H1 (cell line): ENCODE results near the gene LRBA. TPM values are rescaled to one million over a fixed set of nuclear protein-coding genes. Genes with fewer than 3 reads are reported as not detected.

Experiments
- CTCF ChIA-PET: fragments of 300-600 bp; sonication (Branson Sonifier 250); formaldehyde crosslinking; loops from one replicate; lab custom pipeline; 2021; ENCODE audit not compliant: partially characterized antibody; lab: Charles Lee
- POLR2A ChIA-PET: fragments of 300-600 bp; sonication (Branson Sonifier 250); formaldehyde crosslinking; loops from one replicate; lab custom pipeline; 2021; ENCODE audit warnings: inconsistent platforms; ENCODE audit not compliant: partially characterized antibody; lab: Charles Lee
- DNase-seq, 2 experiments: peaks; one replicate each; pipeline versions ENCODE4 v3.0.0 to v3.0.0-alpha.2; 2010 to 2022; ENCODE audit warnings: low spot score in 2 of 2, low read depth in 1 of 2, mixed read lengths in 1 of 2
- FAIRE-seq: peaks from 2 replicates; lab custom pipeline; 2011; peaks lifted over from hg19 to GRCh38; lab: Jason Lieb, UNC
- H2AFZ ChIP-seq: 2 replicates; pipeline ENCODE4 v1.8.1; 2012; ENCODE audit warnings: low read length, inconsistent platforms
- H2AK5ac ChIP-seq: 2 replicates; pipeline ENCODE4 v1.6.1; 2013; ENCODE audit warnings: low read depth, low read length
- H2BK120ac ChIP-seq: replicated peaks from 2 replicates; pipeline ENCODE3; 2013; ENCODE audit warnings: low read depth, low read length, inconsistent platforms
- H2BK12ac ChIP-seq: 2 replicates; pipeline ENCODE4 v1.6.1; 2013; ENCODE audit warnings: low read depth, low read length
- H2BK15ac ChIP-seq: 2 replicates; pipeline ENCODE4 v1.6.1; 2013; ENCODE audit warnings: low read length
- H2BK20ac ChIP-seq: 2 replicates; pipeline ENCODE4 v1.6.1; 2013; ENCODE audit warnings: low read length
- H2BK5ac ChIP-seq: 2 replicates; pipeline ENCODE4 v1.6.1; 2013; ENCODE audit warnings: low read depth, low read length
- H3K14ac ChIP-seq: 2 replicates; pipeline ENCODE4 v1.6.1; 2013; ENCODE audit warnings: inconsistent platforms; ENCODE audit not compliant: insufficient read length
- H3K18ac ChIP-seq: 2 replicates; pipeline ENCODE4 v1.6.1; 2013; ENCODE audit warnings: low read length; ENCODE audit errors: extremely low read depth
- H3K23ac ChIP-seq: 2 replicates; pipeline ENCODE4 v1.6.1; 2013; ENCODE audit warnings: inconsistent platforms; ENCODE audit not compliant: insufficient read length
- H3K23me2 ChIP-seq: 2 replicates; pipeline ENCODE4 v1.6.1; 2013; ENCODE audit warnings: low read depth, low read length
- H3K27ac ChIP-seq: 2 replicates; pipeline ENCODE4 v1.6.1; 2011; ENCODE audit warnings: low read depth, low read length, inconsistent platforms
- H3K27me3 ChIP-seq, 4 experiments: replicated peaks in 1 of 4; 1 replicate in 1 of 4; 2 replicates in 3 of 4; pipeline versions ENCODE4 v1.6.1 to v1.8.1; 2011 to 2013; ENCODE audit warnings: low read length in 3 of 4, mild to moderate bottlenecking in 3 of 4, inconsistent platforms in 2 of 4, mixed read lengths in 2 of 4, moderate library complexity in 1 of 4; ENCODE audit not compliant: control insufficient read depth in 3 of 4, insufficient read depth in 3 of 4; ENCODE audit errors: extremely low read depth in 1 of 4
- H3K36me3 ChIP-seq, 4 experiments: 2 replicates each; pipeline versions ENCODE4 v1.6.1 to v1.8.1; 2011 to 2013; ENCODE audit warnings: mild to moderate bottlenecking in 4 of 4, low read length in 3 of 4, moderate library complexity in 2 of 4, control low read depth in 1 of 4, inconsistent platforms in 1 of 4; ENCODE audit not compliant: insufficient read depth in 4 of 4, control insufficient read depth in 2 of 4
- H3K4ac ChIP-seq: replicated peaks from 2 replicates; pipeline ENCODE3; 2013; ENCODE audit warnings: low read length, low read depth, mixed read lengths, inconsistent platforms; ENCODE audit not compliant: insufficient read length
- H3K4me1 ChIP-seq, 4 experiments: replicated peaks in 1 of 4; 1 replicate in 1 of 4; 2 replicates in 3 of 4; pipeline versions ENCODE4 v1.6.1 to v1.8.1; 2011 to 2013; ENCODE audit warnings: low read length in 3 of 4, inconsistent platforms in 2 of 4, mixed read lengths in 1 of 4; ENCODE audit not compliant: insufficient read depth in 4 of 4, control insufficient read depth in 3 of 4
- H3K4me2 ChIP-seq, 2 experiments: 2 replicates each; pipeline versions ENCODE4 v1.6.1 to v1.8.1; 2011 to 2013; ENCODE audit warnings: low read depth in 2 of 2, low read length in 2 of 2, control low read depth in 1 of 2, inconsistent platforms in 1 of 2, mild to moderate bottlenecking in 1 of 2; ENCODE audit not compliant: insufficient read depth in 1 of 2
- H3K4me3 ChIP-seq, 4 experiments: fragments of 200-600, 300-600 bp in 1 of 4; sonication (generic), shearing (Covaris generic), sonication (Bioruptor Twin) in 1 of 4; 2 replicates each; pipeline versions ENCODE4 v1.5.1 to v1.8.1; 2011 to 2016; ENCODE audit warnings: low read length in 4 of 4, low read depth in 3 of 4, control low read depth in 2 of 4, inconsistent platforms in 2 of 4, mild to moderate bottlenecking in 2 of 4, mixed read lengths in 1 of 4, moderate library complexity in 1 of 4; ENCODE audit not compliant: insufficient read depth in 2 of 4; ENCODE audit errors: extremely low read depth in 1 of 4
- H3K56ac ChIP-seq: replicated peaks from 2 replicates; pipeline ENCODE3; 2013; ENCODE audit warnings: low read depth, mild to moderate bottlenecking, mixed read lengths, low read length, inconsistent platforms; ENCODE audit not compliant: insufficient read length
- H3K79me1 ChIP-seq: 2 replicates; pipeline ENCODE4 v1.6.1; 2013; ENCODE audit warnings: low read depth, low read length, control low read depth
- H3K79me2 ChIP-seq, 2 experiments: 2 replicates each; pipeline versions ENCODE4 v1.6.1 to v1.8.1; 2012 to 2013; ENCODE audit warnings: low read length in 2 of 2, mild to moderate bottlenecking in 2 of 2, inconsistent platforms in 1 of 2; ENCODE audit not compliant: insufficient read depth in 2 of 2, control insufficient read depth in 1 of 2
- H3K9ac ChIP-seq, 4 experiments: replicated peaks in 1 of 4; 1 replicate in 1 of 4; 2 replicates in 3 of 4; pipeline versions ENCODE4 v1.6.1 to v1.8.1; 2011 to 2013; ENCODE audit warnings: low read depth in 3 of 4, low read length in 3 of 4, control low read depth in 2 of 4, mild to moderate bottlenecking in 2 of 4, moderate library complexity in 2 of 4, inconsistent platforms in 1 of 4; ENCODE audit errors: extremely low read depth in 1 of 4
- H3K9me3 ChIP-seq, 2 experiments: 2 replicates each; pipeline versions ENCODE4 v1.6.1 to v1.8.1; 2012 to 2013; ENCODE audit warnings: mild to moderate bottlenecking in 2 of 2, moderate library complexity in 2 of 2, control low read depth in 1 of 2, inconsistent platforms in 1 of 2, low read depth in 1 of 2, low read length in 1 of 2, mixed read lengths in 1 of 2; ENCODE audit not compliant: insufficient read depth in 2 of 2
- H4K20me1 ChIP-seq, 2 experiments: replicated peaks in 1 of 2; 2 replicates each; pipeline versions ENCODE3 to v1.8.1; 2011 to 2013; ENCODE audit warnings: inconsistent platforms in 2 of 2, low read length in 2 of 2, mild to moderate bottlenecking in 1 of 2; ENCODE audit not compliant: insufficient read depth in 2 of 2, control insufficient read depth in 1 of 2
- H4K5ac ChIP-seq: 2 replicates; pipeline ENCODE4 v1.6.1; 2013; ENCODE audit warnings: low read length, low read depth, mixed read lengths, inconsistent platforms; ENCODE audit not compliant: insufficient read length
- H4K8ac ChIP-seq: 2 replicates; pipeline ENCODE4 v1.8.0; 2013; ENCODE audit warnings: mild to moderate bottlenecking, moderate library complexity, low read length, inconsistent platforms; ENCODE audit not compliant: insufficient read depth; ENCODE audit errors: extremely low read depth
- H4K91ac ChIP-seq: replicated peaks from 2 replicates; pipeline ENCODE3; 2013; ENCODE audit warnings: low read length, mixed read lengths, inconsistent platforms; ENCODE audit not compliant: insufficient read length
- BRCA1 ChIP-seq: IDR thresholded peaks from 2 replicates; pipeline ENCODE4 v1.6.1; 2012; ENCODE audit warnings: low read depth, low read length, improper control_type of control experiment
- CHD1 ChIP-seq: IDR thresholded peaks from 2 replicates; pipeline ENCODE4 v1.6.1; 2012; ENCODE audit warnings: low read depth, low read length, improper control_type of control experiment
- CTBP2 ChIP-seq: IDR thresholded peaks from 2 replicates; pipeline ENCODE4 v1.7.0; 2011; ENCODE audit warnings: borderline replicate concordance, mild to moderate bottlenecking, moderate library complexity, mixed read lengths, low read length; ENCODE audit not compliant: insufficient read depth, insufficient read length
- E2F6 ChIP-seq: IDR thresholded peaks from 2 replicates; pipeline ENCODE4 v1.6.1; 2012; ENCODE audit warnings: inconsistent platforms
- FOSL1 ChIP-seq: IDR thresholded peaks from 2 replicates; pipeline ENCODE4 v1.6.1; 2011; ENCODE audit warnings: mild to moderate bottlenecking, low read depth, low read length, moderate library complexity; ENCODE audit not compliant: insufficient read depth
- KDM4A ChIP-seq: IDR thresholded peaks from one replicate; pipeline ENCODE4 v1.7.1; 2012; ENCODE audit warnings: low read depth, mild to moderate bottlenecking, moderate library complexity, low read length, inconsistent platforms; ENCODE audit not compliant: severe bottlenecking
- MAFK ChIP-seq: IDR thresholded peaks from 2 replicates; pipeline ENCODE4 v1.6.1; 2012; ENCODE audit warnings: low read depth, mild to moderate bottlenecking, improper control_type of control experiment, low read length
- MAX ChIP-seq: IDR thresholded peaks from 2 replicates; pipeline ENCODE4 v1.6.1; 2012; ENCODE audit warnings: inconsistent platforms
- NRF1 ChIP-seq: IDR thresholded peaks from 2 replicates; pipeline ENCODE4 v1.6.1; 2011; ENCODE audit warnings: mild to moderate bottlenecking, low read depth, low read length, improper control_type of control experiment
- POLR2AphosphoS5 ChIP-seq: IDR thresholded peaks from 2 replicates; pipeline ENCODE4 v1.6.1; 2011; ENCODE audit warnings: low read depth, low read length
- SP1 ChIP-seq: IDR thresholded peaks from 2 replicates; pipeline ENCODE4 v1.6.1; 2011; ENCODE audit warnings: low read depth, low read length
- SUZ12 ChIP-seq: fragments of 200-600 bp; sonication (generic); IDR thresholded peaks from 2 replicates; pipeline ENCODE4 v1.6.1; 2012; ENCODE audit warnings: mild to moderate bottlenecking, inconsistent platforms, low read length, moderate library complexity, mixed read lengths
- TAF1 ChIP-seq: IDR thresholded peaks from 2 replicates; pipeline ENCODE4 v1.6.1; 2011; ENCODE audit warnings: mild to moderate bottlenecking, low read depth, low read length
- TEAD4 ChIP-seq: IDR thresholded peaks from 2 replicates; pipeline ENCODE4 v1.6.1; 2012; ENCODE audit warnings: low read depth, low read length, inconsistent platforms, mixed read lengths
- YY1 ChIP-seq: IDR thresholded peaks from 2 replicates; pipeline ENCODE4 v1.6.1; 2011; ENCODE audit warnings: low read depth, mild to moderate bottlenecking, low read length
- WGBS, 2 experiments: shearing (Covaris generic) in 1 of 2; methylation state at CpG; one replicate each; pipeline versions ENCODE4 v1.1.6 to v1.1.7; 2013 to 2015; ENCODE audit warnings: low lambda C conversion rate in 2 of 2, mixed read lengths in 2 of 2, inconsistent platforms in 1 of 2, low coverage in 1 of 2, missing lambda C conversion rate in 1 of 2; ENCODE audit not compliant: insufficient replicate concordance in 2 of 2, insufficient coverage in 1 of 2, insufficient read length in 1 of 2; ENCODE audit errors: extremely low coverage in 1 of 2, missing lambda C conversion rate in 1 of 2; 5-methylcytosine and 5-hydroxymethylcytosine counted together
- polyA plus RNA-seq, 7 experiments: library from polyadenylated mRNA; depleted of rRNA in 3 of 7; stranded (reverse) in 5 of 7; unstranded in 2 of 7; fragments of >200 nt in 5 of 7; fragments of 200-250 nt in 2 of 7; gene quantifications; 1 replicate in 5 of 7; 2 replicates in 1 of 7; 4 replicates in 1 of 7; pipeline versions ENCODE4 v1.2.1 to v1.2.3, GENCODE V29; 2011 to 2013; ENCODE audit warnings: missing spikeins in 2 of 7, mixed read lengths in 2 of 7
- total RNA-seq: library from RNA; stranded (reverse); fragmentation: NEBNext Ultra II Directional; extraction: Animal tissue kit (Norgen Biotek cat#: 25700); gene quantifications from 2 replicates; pipeline ENCODE4 v1.2.1, GENCODE V29; 2021

The LRBA gene
- total and polyA plus RNA-seq, 2 of the 8 experiments (the other 6 are each of a cell fraction or from before 2014, with no cell fraction given), result 54.6 to 83.2 TPM

GRCh38 chr4:150890246-150890645 lies 124.8 kb downstream of the LRBA start:
- no peaks in the 10 kb centered on the region for H3K79me1 ChIP-seq
- no peak overlapping the region for H3K23ac ChIP-seq
- H3K9me3 ChIP-seq, result no peaks in the 10 kb centered on the region
- H3K18ac ChIP-seq, result no peak overlapping the region
- H2BK20ac ChIP-seq, result no peak overlapping the region
- 91 to 100% methylated on average over 1 to 2 of the region's 2 CpGs for WGBS, 2 experiments
- H3K4me2 ChIP-seq, result no peak overlapping the region
- no peak overlapping the region for H4K8ac ChIP-seq
- H3K9ac ChIP-seq, result no peak overlapping the region
- no peak overlapping the region for H2BK12ac ChIP-seq
- H2BK120ac ChIP-seq, result no peak overlapping the region
- DNase-seq (no peak), FAIRE-seq (no peak)
- no peak overlapping the region for H2AK5ac ChIP-seq
- H3K79me2 ChIP-seq, result no peaks in the 10 kb centered on the region
- ChIA-PET CTCF (interaction anchor here (0.5 kb wide), 1 partner anchor 23 kb away, joined by 3 read pairs; no protein-coding TSS in a partner anchor), POLR2A (no interaction called here)
- no peak overlapping the region for H3K14ac ChIP-seq
- H4K91ac ChIP-seq, result no peak overlapping the region
- H3K27ac ChIP-seq, result no peak overlapping the region
- H3K36me3 ChIP-seq, result peaks cover 2 to 8% (median 4%) of the 10 kb centered on the region in 4 experiments; a peak in 3 of 8 replicates
- H2AFZ ChIP-seq, result no peak overlapping the region
- H3K4me3 ChIP-seq, result no peak overlapping the region
- no peaks in the 10 kb centered on the region for H3K27me3 ChIP-seq
- H2BK5ac ChIP-seq, result no peak overlapping the region
- H3K4ac ChIP-seq, result no peak overlapping the region
- no peak overlapping the region for H2BK15ac ChIP-seq
- no peak overlapping the region for H3K56ac ChIP-seq
- H3K4me1 ChIP-seq, result no peaks in the 10 kb centered on the region
- H4K20me1 ChIP-seq, result peaks cover 0 to 2% of the 10 kb centered on the region in 2 experiments
- no peaks in the 10 kb centered on the region for H3K23me2 ChIP-seq
- no peak overlapping the region for H4K5ac ChIP-seq
- TF ChIP-seq FOSL1 (no peak), SP1 (no peak), TAF1 (no peak), CTBP2 (no peak), NRF1 (no peak), TEAD4 (no peak), MAX (no peak), YY1 (no peak), POLR2AphosphoS5 (no peak), SUZ12 (no peak), KDM4A (no peak), E2F6 (no peak), MAFK (no peak), CHD1 (no peak), BRCA1 (no peak)
